ENCODE measurements around the gene ZNF787. TPM values are rescaled to one million over a fixed set of nuclear protein-coding genes. Genes with fewer than 3 reads are reported as not detected.

The ZNF787 gene
- total and polyA plus RNA-seq, 10 of the 15 experiments (the other 5 are each of a cell fraction or from before 2014, with no cell fraction given), result 0.23 to 39.9 (median 4.1) TPM

- Histone ChIP-seq H3K4me3 (no peak overlapping the region), H3K4me2 (ENCODE audit: control insufficient read depth, insufficient read depth) (no peak overlapping the region), H3K79me2 (ENCODE audit: control insufficient read depth, insufficient read depth, low read length) (peaks cover 10% of the 10 kb centered on the region), H3K4me1 (ENCODE audit: control insufficient read depth, insufficient read depth, low read length) (peaks cover 19% of the 10 kb centered on the region), H3K27me3 (replicated peaks in 1 of 2; ENCODE audit: control insufficient read depth in 2 of 2, insufficient read depth in 2 of 2, low read length in 1 of 2) (no peaks in the 10 kb centered on the region), H3K36me3 (ENCODE audit: control insufficient read depth in 2 of 2, insufficient read depth in 2 of 2, low read length in 1 of 2) (peaks cover 0 to 3% of the 10 kb centered on the region in 2 experiments; a peak in 2 of 4 replicates), H2AFZ (ENCODE audit: control insufficient read depth, low read depth, low read length) (no peak overlapping the region), H3K9me3 (replicated peaks; ENCODE audit: control insufficient read depth, insufficient read depth, low read length) (no peaks in the 10 kb centered on the region), H3K9ac (ENCODE audit: control insufficient read depth, insufficient read depth, low read length) (no peak overlapping the region), H3K27ac (ENCODE audit: control insufficient read depth, insufficient read depth) (no peak overlapping the region), H4K20me1 (ENCODE audit: control insufficient read depth, insufficient read depth) (no peaks in the 10 kb centered on the region)
- no TSS peak for BruUV-seq (replicated peaks)
- POLR2A ChIA-PET, result no interaction called here
- CTCF ChIA-PET, result interaction anchor here (1.7 to 2.0 kb wide), 2 partner anchors 9 to 57 kb away, joined by 4 to 5 read pairs; no protein-coding TSS in a partner anchor
- DNase-seq (ENCODE audit: low read depth, low spot score) (no peak), FAIRE-seq (no peak), ATAC-seq (no peak)
- RAD21 ChIA-PET (ENCODE audit: unreplicated experiment), result no interaction called here
- SMC1A ChIA-PET (ENCODE audit: uncharacterized antibody, unreplicated experiment), result no interaction called here
- intact Hi-C loops (cut with micrococcal nuclease; ENCODE audit: unreplicated experiment) (no loop called here), in situ Hi-C loops (cut with MboI) (loop anchor here (25.0 kb wide), 1 partner anchor 1675 kb away; the partner anchor contains the start of gene ZNF552)
- WGBS (ENCODE audit: insufficient coverage, insufficient replicate concordance, low lambda C conversion rate, missing lambda C conversion rate), result 77% methylated on average over 6 of the region's 6 CpGs
- TF ChIP-seq NFXL1 (IDR thresholded peaks at IDR 0.05; ENCODE audit: borderline replicate concordance) (no peak), TCF7 (IDR thresholded peaks at IDR 0.05; ENCODE audit: borderline replicate concordance) (no peak), CREB1 (IDR thresholded peaks at IDR 0.05; ENCODE audit: low read depth) (no peak), CHD1 (IDR thresholded peaks at IDR 0.05; ENCODE audit: low read depth, low read length) (no peak), KAT2A (conservative IDR thresholded peaks at IDR 0.05; ENCODE audit: control insufficient read depth, low read depth, low read length) (no peak), E2F4 (IDR thresholded peaks at IDR 0.05; ENCODE audit: low read depth, low read length) (no peak), KLF5 (IDR thresholded peaks at IDR 0.05; ENCODE audit: partially characterized antibody) (no peak), REST (IDR thresholded peaks at IDR 0.05; ENCODE audit: low read depth, low read length) (no peak), USF2 (IDR thresholded peaks at IDR 0.05; ENCODE audit: borderline replicate concordance, low read depth, low read length) (no peak), SREBF2 (IDR thresholded peaks at IDR 0.05; ENCODE audit: low read length) (no peak), HSF1 (IDR thresholded peaks at IDR 0.05; ENCODE audit: low read depth, low read length) (no peak), MXI1 (IDR thresholded peaks at IDR 0.05; ENCODE audit: low read depth, low read length) (no peak)
- TF ChIP-seq, protein P1, sequence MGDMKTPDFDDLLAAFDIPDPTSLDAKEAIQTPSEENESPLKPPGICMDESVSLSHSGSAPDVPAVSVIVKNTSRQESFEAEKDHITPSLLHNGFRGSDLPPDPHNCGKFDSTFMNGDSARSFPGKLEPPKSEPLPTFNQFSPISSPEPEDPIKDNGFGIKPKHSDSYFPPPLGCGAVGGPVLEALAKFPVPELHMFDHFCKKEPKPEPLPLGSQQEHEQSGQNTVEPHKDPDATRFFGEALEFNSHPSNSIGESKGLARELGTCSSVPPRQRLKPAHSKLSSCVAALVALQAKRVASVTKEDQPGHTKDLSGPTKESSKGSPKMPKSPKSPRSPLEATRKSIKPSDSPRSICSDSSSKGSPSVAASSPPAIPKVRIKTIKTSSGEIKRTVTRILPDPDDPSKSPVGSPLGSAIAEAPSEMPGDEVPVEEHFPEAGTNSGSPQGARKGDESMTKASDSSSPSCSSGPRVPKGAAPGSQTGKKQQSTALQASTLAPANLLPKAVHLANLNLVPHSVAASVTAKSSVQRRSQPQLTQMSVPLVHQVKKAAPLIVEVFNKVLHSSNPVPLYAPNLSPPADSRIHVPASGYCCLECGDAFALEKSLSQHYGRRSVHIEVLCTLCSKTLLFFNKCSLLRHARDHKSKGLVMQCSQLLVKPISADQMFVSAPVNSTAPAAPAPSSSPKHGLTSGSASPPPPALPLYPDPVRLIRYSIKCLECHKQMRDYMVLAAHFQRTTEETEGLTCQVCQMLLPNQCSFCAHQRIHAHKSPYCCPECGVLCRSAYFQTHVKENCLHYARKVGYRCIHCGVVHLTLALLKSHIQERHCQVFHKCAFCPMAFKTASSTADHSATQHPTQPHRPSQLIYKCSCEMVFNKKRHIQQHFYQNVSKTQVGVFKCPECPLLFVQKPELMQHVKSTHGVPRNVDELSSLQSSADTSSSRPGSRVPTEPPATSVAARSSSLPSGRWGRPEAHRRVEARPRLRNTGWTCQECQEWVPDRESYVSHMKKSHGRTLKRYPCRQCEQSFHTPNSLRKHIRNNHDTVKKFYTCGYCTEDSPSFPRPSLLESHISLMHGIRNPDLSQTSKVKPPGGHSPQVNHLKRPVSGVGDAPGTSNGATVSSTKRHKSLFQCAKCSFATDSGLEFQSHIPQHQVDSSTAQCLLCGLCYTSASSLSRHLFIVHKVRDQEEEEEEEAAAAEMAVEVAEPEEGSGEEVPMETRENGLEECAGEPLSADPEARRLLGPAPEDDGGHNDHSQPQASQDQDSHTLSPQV (IDR thresholded peaks at IDR 0.05), result no peak
Observed at GRCh38 chr19:56137405-56137804, 16.3 kb upstream of the ZNF787 start.

Data from GM12878 (cell line).